ENCODE results near the gene GAB4. TPM values are rescaled to one million over a fixed set of nuclear protein-coding genes. Genes with fewer than 3 reads are reported as not detected.
"Not testable (repeated sequence)": the region's sequence is repeated elsewhere in the genome, so short reads cannot be mapped to it uniquely, and the experiment has no call there.

The GAB4 gene
- total and polyA plus RNA-seq, 2 experiments from 2014 or later = not detected

DNA sequence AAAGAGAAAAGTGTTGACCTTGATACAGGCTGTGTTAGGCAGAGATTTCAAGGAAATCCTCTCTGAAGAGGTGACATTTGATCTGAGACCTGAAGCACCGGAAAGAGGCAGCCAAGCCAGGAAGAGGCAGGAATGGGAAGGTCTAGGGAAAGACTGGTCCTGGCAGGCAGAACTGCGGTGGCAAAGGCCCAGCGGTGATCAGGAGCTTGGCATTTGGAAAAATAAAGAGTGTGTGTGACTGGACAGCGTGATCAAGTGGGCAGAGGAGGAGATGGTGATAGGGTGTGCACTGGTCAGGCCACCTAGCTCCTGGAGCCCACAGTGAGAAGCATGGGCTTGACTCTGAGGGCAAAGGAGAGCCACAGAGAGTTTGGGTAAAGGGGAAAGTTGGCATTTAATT, 27.2 kb upstream of the GAB4 start:
- H3K9me3 ChIP-seq (ENCODE audit: low read depth) = no peaks in the 10 kb centered on the region
- no peaks in the 10 kb centered on the region for H3K4me1 ChIP-seq (ENCODE audit: insufficient read depth)
- H2AFZ ChIP-seq = no peak overlapping the region
- no peaks in the 10 kb centered on the region for H3K79me2 ChIP-seq
- H3K27ac ChIP-seq = no peak overlapping the region
- no peak overlapping the region for H3K4me3 ChIP-seq
- no peaks in the 10 kb centered on the region for H3K27me3 ChIP-seq
- no peak for TF ChIP-seq EZH2 (IDR thresholded peaks at IDR 0.05; ENCODE audit: borderline replicate concordance)
- TF ChIP-seq, protein P1, sequence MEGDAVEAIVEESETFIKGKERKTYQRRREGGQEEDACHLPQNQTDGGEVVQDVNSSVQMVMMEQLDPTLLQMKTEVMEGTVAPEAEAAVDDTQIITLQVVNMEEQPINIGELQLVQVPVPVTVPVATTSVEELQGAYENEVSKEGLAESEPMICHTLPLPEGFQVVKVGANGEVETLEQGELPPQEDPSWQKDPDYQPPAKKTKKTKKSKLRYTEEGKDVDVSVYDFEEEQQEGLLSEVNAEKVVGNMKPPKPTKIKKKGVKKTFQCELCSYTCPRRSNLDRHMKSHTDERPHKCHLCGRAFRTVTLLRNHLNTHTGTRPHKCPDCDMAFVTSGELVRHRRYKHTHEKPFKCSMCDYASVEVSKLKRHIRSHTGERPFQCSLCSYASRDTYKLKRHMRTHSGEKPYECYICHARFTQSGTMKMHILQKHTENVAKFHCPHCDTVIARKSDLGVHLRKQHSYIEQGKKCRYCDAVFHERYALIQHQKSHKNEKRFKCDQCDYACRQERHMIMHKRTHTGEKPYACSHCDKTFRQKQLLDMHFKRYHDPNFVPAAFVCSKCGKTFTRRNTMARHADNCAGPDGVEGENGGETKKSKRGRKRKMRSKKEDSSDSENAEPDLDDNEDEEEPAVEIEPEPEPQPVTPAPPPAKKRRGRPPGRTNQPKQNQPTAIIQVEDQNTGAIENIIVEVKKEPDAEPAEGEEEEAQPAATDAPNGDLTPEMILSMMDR (IDR thresholded peaks at IDR 0.05; ENCODE audit: poor library complexity) = no peak
- no peak for TF ChIP-seq EZH2phosphoT487 (IDR thresholded peaks at IDR 0.05; ENCODE audit: low read depth, severe bottlenecking, unreplicated experiment)
- H3K4me2 ChIP-seq = no peak overlapping the region
- H3K9me2 ChIP-seq (replicated peaks; ENCODE audit: insufficient read depth) = no peaks in the 10 kb centered on the region
- WGBS (ENCODE audit: low lambda C conversion rate, missing lambda C conversion rate) = 84% methylated on average over 4 of the region's 4 CpGs
- no peaks in the 10 kb centered on the region for H3K36me3 ChIP-seq (replicated peaks; ENCODE audit: insufficient read depth, low read depth)
- no peak for DNase-seq (ENCODE audit: low spot score)
- no peaks in the 10 kb centered on the region for H4K20me1 ChIP-seq (ENCODE audit: insufficient read depth, poor library complexity, severe bottlenecking)

DNA sequence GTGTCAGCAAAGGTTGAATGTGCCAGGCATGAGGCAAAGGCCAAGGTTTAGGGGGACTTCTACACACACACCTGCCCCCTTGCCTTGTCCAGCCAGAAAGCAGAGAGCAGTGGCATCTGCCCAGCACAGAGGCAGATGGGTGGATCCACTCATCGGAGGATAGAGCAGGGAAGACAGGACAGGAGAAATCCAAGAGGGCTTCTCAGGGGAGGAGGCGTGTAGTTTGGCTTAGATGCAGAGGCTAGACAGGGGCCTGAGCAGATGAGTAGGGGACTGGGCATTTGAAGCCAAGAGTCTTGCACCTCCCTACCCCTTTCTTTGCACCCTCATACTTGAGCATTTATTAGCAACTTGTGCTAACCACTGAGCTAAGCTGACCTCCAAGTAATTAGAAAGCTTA, 26.5 kb upstream of the GAB4 start:
- H3K36me3 ChIP-seq (replicated peaks; ENCODE audit: insufficient read depth, low read depth); H3K79me2 ChIP-seq; H3K27me3 ChIP-seq; H3K4me1 ChIP-seq (ENCODE audit: insufficient read depth); H3K27ac ChIP-seq; DNase-seq (ENCODE audit: low spot score); H3K4me3 ChIP-seq; H3K9me2 ChIP-seq (replicated peaks; ENCODE audit: insufficient read depth); H3K4me2 ChIP-seq; H2AFZ ChIP-seq; H4K20me1 ChIP-seq (ENCODE audit: insufficient read depth, poor library complexity, severe bottlenecking); H3K9me3 ChIP-seq (ENCODE audit: low read depth): not testable (repeated sequence)
- 83% methylated on average over 2 of the region's 2 CpGs for WGBS (ENCODE audit: low lambda C conversion rate, missing lambda C conversion rate)

DNA sequence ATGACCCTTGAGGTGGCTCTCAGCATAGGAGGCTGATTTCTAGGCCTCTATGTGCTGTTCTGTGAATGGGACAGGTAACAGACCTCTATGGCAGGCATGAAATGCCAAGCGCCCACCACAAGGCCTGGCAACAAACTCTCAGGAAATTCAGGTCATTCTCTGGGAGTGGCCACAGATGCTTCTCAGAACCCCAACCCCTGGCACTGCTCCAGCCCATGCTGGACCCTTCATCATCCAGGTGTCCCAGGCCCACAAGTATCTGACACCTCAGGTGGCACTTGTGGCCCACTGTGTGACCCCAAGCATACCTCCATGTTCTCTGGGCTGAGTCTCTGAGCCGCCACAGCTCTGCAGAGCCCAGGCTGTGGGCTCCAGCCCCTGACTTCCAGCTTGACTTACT, 24.3 kb upstream of the GAB4 start:
- not testable (repeated sequence) for H3K36me3 ChIP-seq (replicated peaks; ENCODE audit: insufficient read depth, low read depth); H3K4me3 ChIP-seq; H3K4me1 ChIP-seq (ENCODE audit: insufficient read depth); H3K27ac ChIP-seq; H3K9me3 ChIP-seq (ENCODE audit: low read depth); H3K9me2 ChIP-seq (replicated peaks; ENCODE audit: insufficient read depth); H3K79me2 ChIP-seq; DNase-seq (ENCODE audit: low spot score); H3K4me2 ChIP-seq; H4K20me1 ChIP-seq (ENCODE audit: insufficient read depth, poor library complexity, severe bottlenecking); H3K27me3 ChIP-seq; H2AFZ ChIP-seq
- WGBS (ENCODE audit: low lambda C conversion rate, missing lambda C conversion rate) = 91% methylated on average over 2 of the region's 2 CpGs

DNA sequence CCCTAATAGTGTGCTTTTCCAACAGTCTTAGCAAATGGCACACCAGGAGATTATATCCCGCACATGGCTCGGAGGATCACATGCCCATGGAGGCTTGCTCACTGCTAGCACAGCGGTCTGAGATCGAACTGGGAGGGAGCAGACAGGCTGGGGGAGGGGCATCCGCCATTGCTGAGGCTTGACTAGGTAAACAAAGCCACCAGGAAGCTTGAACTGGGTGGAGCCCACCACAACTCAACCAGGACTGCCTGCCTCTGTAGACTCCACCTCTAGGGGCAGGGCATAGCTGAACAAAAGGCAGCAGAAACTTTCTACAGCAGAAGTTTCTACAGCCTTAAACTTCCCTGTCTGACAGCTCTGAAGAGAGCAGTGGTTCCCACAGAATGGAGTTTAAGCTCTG, 16.4 kb upstream of the GAB4 start:
- not testable (repeated sequence) for H3K4me2 ChIP-seq; H3K9me2 ChIP-seq (replicated peaks; ENCODE audit: insufficient read depth); H3K79me2 ChIP-seq; H3K27me3 ChIP-seq; H3K27ac ChIP-seq; DNase-seq (ENCODE audit: low spot score); H3K4me3 ChIP-seq; H2AFZ ChIP-seq; H4K20me1 ChIP-seq (ENCODE audit: insufficient read depth, poor library complexity, severe bottlenecking); H3K36me3 ChIP-seq (replicated peaks; ENCODE audit: insufficient read depth, low read depth); H3K4me1 ChIP-seq (ENCODE audit: insufficient read depth); H3K9me3 ChIP-seq (ENCODE audit: low read depth)
- WGBS (ENCODE audit: low lambda C conversion rate, missing lambda C conversion rate) = 66% methylated on average over 5 of the region's 5 CpGs

DNA sequence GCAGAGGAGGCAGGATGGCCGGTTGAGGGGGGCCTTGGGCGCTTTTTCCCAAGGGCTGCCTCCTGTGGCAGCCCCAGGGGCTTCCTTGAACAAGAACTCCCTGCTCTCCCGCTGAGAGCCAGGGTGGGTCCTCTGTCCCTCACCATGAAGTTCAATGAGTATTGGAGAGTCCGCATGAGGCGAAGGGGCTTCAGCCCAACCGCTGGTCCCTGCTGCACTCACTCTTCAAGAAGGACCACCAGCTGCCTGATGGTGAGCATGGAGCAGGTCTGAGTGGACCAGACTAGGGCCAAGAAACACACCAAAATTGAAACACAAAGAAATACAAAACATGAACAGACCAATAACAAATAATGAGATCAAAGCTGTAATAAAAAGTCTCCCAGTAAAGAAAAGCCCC, 7.5 kb upstream of the GAB4 start:
- DNase-seq (ENCODE audit: low spot score); H3K9me3 ChIP-seq (ENCODE audit: low read depth); H3K9me2 ChIP-seq (replicated peaks; ENCODE audit: insufficient read depth); H3K27ac ChIP-seq; H3K4me3 ChIP-seq; H3K27me3 ChIP-seq; H3K36me3 ChIP-seq (replicated peaks; ENCODE audit: insufficient read depth, low read depth); H3K4me1 ChIP-seq (ENCODE audit: insufficient read depth); H3K79me2 ChIP-seq; H4K20me1 ChIP-seq (ENCODE audit: insufficient read depth, poor library complexity, severe bottlenecking); H2AFZ ChIP-seq; H3K4me2 ChIP-seq: not testable (repeated sequence)
- WGBS (ENCODE audit: low lambda C conversion rate, missing lambda C conversion rate) = 67% methylated on average over 6 of the region's 6 CpGs

DNA sequence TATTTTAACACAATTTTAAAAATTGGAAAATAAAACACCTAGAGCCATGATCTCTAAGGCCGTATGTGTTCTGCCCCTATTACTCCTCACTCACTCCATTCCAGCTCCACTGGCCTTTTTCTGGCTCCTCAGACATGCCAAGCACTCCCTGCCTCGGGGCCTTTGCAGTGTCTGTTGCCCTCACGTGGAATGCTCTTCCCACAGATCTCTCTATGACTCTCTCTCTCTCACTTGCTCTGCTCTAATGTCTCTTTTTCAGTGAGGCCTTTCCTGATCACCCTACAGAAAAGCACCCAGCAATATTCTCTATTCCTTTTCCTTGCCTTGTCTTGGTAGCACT, 6.0 kb upstream of the GAB4 start:
- H3K36me3 ChIP-seq (replicated peaks; ENCODE audit: insufficient read depth, low read depth); H3K79me2 ChIP-seq; H3K4me2 ChIP-seq; H2AFZ ChIP-seq; H3K27ac ChIP-seq; H3K9me3 ChIP-seq (ENCODE audit: low read depth); H3K4me3 ChIP-seq; H4K20me1 ChIP-seq (ENCODE audit: insufficient read depth, poor library complexity, severe bottlenecking); H3K27me3 ChIP-seq; H3K4me1 ChIP-seq (ENCODE audit: insufficient read depth); DNase-seq (ENCODE audit: low spot score); H3K9me2 ChIP-seq (replicated peaks; ENCODE audit: insufficient read depth): not testable (repeated sequence)
- 51% methylated on average over 3 of the region's 3 CpGs for WGBS (ENCODE audit: low lambda C conversion rate, missing lambda C conversion rate)

All from hepatocyte (in vitro differentiated cells).